Stimulated activated CD4-positive, alpha-beta T cell treated with anti-CD3 and anti-CD28 coated beads, Interleukin-2, amount 100 ng/mL, for 4 hours (primary cell): ENCODE results near the gene CDK2AP2.
"Not testable (repeated sequence)": the region's sequence is repeated elsewhere in the genome, so short reads cannot be mapped to it uniquely, and the experiment has no call there.

Experiments
- DNase-seq: peaks from one replicate; pipeline ENCODE4 v3.0.0-alpha.2; 2020; ENCODE audit warnings: low read depth

CDK2AP2 gene, protein sequence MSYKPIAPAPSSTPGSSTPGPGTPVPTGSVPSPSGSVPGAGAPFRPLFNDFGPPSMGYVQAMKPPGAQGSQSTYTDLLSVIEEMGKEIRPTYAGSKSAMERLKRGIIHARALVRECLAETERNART

DNA sequence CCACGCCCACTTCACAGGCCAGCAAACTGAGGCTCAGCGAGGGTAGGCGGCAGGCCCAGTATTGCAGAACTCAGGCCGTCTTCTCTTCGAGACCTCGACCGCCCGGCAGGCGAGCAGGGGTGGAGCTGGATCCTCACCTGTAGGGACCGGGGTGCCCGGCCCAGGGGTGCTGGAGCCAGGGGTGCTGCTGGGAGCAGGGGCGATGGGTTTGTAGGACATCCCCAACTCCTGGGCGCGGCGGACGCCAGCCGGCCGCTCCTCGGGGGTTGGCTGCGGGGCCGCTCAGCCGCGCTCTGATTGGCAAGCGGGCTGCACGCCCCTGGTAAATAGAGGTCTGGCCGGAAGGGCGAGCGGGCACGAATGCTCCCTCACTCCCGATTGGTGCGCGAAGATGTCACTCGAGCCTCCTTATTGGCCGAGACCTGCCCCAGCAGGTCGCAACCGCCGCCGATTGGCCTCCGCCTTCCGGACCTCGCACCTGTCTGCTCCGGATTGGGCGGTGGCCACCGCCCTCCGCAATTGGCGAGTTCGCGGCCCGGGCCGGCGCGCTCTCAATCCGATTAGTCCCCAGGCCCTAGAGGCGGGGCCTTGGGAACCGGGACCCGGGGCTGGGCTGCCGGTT lies at the start of gene CDK2AP2:
CDK2AP2 (minus strand) TSS at position 299 of the 622 bp plus-strand sequence; CDS start at position 219, 80 bp downstream.
- peak; percentile 95 for DNase-seq

DNA sequence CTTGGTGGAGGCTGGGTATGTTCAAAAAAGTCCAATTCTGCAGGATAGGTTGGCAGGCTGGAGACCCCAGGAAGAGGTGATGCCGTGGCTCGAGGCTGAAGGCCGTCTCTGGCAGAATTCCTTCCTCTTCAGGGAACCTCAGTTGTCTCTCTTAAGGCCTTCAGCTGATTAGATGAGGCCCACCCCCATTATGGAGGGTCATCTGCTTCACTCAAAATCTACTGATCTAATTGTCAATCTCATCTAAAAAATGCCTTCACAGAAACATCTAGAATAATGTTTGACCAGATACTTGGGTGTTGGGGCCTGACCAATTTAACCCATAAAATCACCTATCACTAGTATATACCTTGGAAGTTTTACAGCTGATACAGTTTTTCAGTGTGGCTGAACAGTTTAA lies 48.3 kb upstream of the CDK2AP2 start:
- DNase-seq = no peak

DNA sequence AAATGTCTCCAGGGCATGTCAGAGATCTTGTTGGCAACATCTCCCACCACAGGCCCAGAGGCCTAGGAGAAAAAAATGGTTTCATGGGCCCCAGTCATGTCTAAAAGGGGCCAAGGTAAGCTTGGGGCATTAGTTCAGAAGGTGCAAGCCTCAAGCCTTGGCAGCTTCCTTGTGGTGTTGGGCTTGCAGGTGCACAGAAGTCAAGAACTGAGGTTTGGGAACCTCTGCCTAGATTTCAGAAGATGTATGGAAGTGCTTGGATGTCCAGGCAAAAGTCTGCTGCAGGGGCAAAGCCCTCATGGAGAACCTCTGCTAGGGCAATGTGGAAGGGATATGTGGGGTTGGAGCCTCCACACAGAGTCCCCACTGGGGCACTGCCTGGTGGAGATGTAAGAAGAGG lies 43.7 kb upstream of the CDK2AP2 start:
- not testable (repeated sequence) for DNase-seq

DNA sequence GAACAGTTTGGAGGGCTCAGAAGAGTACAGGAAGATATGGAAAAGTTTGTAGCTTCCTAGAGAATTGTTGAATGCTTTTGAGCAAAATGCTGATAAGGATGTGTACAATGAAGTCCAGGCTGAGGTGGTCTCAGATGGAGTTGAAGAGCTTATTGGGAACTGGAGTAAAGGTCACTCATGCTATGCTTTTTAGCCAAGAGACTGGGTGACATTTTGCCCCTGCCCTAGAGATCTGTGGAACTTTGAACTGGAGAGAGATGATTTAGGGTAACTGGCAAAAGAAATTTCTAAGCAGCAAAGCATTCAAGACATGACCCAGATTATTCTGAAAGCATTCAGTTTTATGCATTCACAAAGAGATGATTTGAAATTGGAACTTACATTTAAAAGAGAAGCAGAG lies 43.2 kb upstream of the CDK2AP2 start:
- DNase-seq = no peak

DNA sequence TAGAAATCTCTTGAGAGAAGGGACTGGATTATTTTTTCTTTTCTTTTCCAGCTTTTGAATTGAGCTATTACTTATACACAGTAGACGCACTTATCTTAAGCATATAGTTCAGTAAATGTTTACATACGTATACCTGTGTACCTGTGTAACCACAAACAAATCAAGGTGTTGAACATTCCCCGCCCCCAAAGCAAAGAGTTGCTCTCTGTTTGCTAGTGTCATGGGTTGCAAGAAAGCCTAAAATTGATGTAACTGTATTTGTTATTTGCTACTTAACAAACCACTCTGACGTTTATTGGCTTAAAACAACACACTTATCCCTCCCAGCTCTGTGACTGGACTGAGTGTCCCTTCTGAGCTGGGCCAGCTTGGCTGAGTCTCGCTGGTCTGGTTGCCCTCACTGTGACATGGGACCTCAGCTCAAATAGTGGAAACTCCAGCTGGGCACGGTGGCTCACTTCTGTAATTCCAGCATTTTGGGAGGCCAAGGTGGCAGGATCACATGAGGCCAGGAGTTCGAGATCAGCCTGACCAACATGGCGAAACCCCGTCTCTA lies 40.7 kb upstream of the CDK2AP2 start:
- DNase-seq = no peak

DNA sequence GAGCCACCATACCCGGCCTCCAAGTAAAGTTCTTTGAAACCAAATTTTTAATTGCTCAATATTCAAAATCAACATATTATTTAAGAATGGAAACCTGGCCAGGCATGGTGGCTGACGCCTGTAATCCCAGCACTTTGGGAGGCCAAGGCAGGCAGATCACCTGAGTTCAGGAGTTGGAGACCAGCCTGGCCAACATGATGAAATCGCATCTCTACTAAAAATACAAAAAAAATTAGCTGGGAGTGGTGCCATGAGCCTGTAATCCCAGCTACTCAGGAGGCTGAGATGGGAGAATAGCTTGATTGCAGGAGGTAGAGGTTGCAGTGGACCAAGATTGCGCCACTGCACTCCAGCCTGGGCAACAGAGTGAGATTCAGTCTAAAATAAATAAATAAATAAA lies 40.1 kb upstream of the CDK2AP2 start:
- not testable (repeated sequence) for DNase-seq

DNA sequence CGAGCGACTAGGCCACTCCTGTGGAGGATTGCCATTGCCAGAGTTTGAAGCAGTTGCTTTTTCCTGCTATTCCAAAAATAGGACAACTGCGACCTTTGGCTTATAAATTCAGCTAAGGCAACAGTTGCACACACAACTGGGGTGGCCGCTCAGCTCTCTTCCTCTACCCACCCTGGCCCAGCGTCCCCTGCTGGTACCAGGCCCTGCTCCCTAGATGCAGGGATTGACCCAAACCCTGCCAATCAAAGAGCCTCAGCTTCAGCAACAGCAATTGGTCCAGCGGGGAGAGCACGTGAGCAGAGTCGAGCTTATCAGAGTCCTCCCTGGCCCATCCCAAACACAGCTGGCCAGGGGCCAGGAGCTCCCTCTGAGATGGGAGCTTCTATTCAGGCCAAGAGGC lies 37.3 kb upstream of the CDK2AP2 start:
- DNase-seq = no peak

DNA sequence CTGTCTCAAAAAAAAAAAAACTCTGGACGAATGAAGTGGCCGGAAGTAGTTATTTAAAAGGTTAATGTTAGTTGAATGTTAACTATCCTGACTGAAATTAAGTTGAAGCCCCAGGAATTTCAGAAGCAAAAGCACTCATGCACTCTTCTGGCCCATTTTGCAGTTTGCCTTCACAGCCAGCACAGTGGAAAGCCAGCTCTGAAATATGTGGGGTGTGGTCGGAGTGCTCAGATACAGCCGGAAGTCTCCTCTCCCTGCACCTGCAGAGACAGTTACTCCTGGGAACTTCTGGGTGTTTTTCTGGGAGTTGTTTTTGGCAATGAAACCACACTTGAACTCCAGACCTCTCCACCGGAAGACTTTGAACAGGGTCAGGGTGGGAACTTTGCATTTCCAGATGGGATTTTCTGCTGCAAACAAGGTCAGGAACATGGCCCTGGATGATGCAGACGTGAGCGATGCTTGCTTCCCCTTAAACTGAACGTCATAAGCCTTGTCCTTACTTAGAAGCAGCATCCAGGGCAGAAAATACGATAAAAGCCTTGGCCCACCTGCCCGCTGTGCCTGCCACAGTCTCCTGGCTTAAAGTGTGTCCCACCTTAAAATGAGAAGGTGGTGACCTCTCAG lies 36.8 kb upstream of the CDK2AP2 start:
- DNase-seq = no peak

DNA sequence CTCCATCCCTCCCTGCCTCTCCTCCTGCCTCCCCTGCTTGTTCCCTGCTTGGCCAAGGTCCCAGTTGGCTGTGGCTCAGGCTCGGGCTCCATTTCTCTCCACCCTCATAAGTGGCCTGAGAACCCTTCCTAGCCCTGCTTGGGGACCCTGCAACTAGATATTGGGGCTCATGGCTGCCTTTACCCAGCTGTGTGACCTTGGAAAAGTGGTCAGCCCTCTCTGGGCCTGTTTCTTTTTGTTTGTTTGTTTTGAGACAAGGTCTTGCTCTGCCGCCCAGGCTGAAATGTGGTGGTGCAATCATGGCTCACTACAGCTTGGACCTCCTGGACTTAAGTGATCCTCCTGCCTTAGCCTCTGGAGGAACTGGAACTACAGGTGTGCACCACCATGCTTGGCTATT lies 35.6 kb upstream of the CDK2AP2 start:
- DNase-seq = no peak

DNA sequence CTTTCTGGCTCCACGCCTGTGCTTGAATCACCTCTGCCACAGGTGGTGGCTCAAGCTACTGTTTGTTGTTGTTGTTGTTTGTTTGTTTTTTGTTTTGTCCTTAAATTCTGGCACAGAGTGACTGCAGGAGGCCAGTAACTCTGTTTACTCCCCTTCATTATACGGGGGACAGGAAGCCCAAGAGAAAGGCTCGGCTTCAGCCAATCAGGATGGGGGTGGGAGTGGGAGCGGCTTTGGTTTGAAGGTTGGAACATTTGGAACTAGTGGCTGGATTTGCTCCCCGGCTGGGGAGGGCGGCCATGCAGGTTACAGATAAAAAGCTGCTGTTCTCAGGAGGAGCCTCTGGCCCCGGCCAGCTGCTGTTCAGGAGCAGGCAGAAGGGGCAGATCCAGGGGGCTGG lies 35.0 kb upstream of the CDK2AP2 start:
- no peak for DNase-seq

DNA sequence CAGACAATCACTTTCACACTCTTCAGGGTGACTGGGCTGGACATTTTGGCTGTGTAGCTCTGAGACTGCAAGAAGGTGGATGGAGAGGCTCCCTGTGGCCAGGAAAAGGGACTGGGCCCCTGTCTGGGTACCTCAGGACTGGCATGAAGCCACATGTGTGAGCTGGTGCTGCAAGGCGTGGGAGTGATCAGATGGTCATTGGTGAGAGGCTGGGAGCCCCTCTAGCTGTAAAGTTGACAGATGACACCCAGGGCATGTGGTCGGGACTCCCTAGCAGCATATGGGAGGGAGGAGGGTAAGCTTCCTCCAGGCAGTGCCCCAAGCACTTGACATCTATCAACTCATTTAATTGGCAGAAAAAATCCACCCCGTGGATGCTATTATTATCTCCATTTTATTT lies 34.2 kb upstream of the CDK2AP2 start:
- DNase-seq = no peak

DNA sequence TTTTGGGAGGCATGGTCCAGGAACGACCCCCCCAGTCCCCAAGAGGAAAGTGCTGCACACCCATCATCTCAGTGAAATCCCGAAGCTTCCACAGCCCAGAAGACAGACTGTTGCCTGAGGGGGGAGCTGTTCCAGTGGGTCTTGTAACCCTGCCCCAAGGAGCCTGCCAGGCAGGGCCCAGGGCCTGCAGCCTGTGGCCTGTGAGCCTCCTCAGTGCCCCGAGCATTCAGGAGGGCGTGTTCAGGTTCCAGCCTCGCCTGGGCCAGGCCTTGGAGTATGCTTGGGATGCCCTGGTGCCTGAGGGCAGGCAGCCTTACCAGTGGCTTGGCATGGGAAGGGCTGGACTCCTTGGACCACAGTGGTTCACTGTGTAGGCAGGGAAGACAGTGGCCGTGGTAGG lies 33.2 kb upstream of the CDK2AP2 start:
- no peak for DNase-seq

DNA sequence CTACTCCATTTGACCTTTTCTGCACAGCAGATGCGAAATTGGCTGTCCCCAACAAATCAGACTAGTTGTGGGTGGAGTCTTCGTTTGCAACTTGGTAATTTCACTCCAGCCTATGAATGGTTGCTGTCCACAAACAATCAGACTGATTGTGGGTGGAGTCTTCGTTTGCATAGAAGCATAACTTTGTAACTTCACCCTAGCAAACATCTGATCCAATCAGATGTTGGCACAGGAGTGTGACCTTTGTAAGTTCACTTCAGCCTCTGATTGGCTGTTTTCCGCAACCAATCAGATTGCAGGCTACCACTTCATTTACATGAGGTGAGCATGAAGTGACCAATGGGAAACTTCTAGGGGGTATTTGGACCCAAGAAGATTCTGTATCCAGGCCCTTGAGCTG lies 31.6 kb upstream of the CDK2AP2 start:
- DNase-seq = no peak

DNA sequence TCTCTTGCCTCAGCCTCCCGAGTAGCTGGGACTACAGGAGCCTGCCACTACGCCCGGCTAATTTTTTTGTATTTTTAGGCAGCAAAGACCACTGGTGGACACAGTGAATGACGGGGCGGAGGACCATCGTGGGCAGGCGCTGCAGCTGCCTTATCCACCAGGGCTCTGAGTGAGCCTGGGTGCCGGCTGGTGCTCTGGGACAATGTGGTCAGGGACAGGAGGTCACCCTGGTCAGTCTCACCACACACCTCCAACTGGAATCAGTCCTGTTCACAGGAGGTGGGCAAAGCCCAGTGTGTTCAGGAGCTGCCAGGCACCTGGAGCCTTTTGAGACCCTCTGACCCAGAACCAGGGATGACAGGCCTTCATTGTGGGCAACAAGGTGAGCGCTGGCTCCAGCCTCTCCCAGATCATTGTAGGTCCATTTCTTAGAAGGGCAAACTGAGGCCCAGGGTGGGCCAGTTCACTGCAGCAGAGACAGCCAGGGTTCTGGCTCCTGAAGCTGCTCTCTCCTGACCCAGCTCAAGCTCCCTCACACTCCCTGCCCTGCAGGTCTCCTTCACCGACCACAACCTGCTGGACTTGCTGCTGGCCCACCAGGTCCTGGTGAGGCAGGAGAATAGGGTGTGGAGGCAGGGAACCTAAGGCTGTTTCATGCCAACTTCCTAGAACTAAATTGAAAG lies 31.0 kb upstream of the CDK2AP2 start:
- DNase-seq = no peak

DNA sequence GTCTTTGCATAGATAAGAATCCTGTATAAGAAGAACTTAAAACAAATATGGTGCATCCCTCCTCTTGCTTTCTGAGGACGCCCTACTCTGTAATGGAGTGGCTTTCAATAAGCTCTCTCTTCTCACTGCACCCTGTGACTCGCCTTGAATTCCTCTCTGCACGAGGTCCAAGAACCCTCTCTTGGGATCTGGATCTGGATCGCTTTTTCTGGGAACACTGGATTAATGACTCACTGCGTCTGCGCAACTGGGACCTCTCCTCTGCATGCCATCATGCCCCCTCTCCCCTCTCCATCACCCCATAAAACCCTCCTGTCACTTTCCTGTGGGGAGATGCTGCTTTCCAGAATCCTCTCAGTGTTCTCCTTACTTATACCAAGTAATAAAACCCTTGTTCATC lies 30.3 kb upstream of the CDK2AP2 start:
- DNase-seq = no peak

DNA sequence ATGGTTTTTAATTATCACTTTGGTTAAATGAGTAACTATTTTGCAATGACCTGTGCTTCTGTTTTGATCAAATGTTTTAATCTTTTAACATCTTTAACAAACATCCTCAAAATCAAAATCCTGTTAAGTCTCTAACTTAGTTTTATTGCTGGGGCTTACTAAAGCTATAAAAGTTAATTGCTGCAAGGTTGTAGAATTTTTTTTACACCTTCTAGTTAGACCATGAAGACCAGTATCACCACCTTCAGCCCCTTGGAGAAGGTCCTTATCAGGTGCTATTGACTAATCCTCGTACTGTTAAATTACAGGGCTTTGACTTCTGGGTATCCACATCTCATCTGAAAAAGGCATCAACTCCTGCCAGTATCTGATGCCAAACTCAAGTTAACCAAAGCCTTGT lies 27.6 kb upstream of the CDK2AP2 start:
- no peak for DNase-seq

DNA sequence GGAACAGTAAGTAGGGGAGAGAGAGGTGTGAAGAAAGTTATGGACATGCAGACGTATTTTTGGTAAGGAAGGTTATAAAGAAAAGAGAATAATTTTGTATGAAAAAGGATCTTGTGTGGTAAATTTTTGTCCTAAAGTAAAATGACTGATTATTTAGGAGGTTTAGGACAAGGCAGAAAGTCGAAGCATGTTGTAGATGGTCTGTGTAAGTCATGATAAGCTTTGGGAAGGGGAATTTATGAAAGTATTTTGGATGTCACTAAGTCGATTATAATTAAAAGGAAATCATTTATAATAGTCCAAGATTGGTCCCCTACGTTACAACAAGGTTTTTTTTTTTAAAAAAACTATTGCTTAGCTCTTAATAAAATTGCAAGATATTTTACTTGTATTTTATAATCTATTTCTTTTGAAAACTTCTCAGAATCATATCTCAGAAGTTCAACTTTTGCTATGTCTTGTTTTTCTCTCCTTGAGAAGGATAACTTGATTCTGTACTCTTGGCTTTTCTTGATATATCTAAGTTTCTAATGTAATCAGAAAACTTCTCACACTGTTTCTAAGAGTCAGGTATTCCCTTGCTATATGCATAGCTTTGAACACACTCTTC lies 26.2 kb upstream of the CDK2AP2 start:
- no peak for DNase-seq

DNA sequence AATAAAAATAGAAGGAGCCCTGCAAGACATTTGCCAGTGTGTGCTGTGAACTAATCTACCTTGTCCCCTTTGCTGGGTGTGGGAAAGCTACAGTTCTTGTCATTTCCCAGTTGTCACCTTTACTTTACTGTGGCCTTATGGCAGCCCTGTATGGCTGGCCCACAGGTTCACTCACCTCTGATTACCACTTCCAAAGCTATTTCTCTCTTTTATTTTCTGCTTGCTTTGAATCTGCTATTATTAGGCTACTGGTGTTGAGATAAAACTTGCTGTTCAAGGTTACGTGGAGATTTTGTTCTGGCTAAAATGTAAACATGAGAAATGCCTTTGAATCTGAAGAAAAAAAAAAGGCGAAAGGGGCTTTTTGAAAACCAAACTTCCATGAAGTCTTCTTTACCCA lies 24.9 kb upstream of the CDK2AP2 start:
- DNase-seq = no peak

DNA sequence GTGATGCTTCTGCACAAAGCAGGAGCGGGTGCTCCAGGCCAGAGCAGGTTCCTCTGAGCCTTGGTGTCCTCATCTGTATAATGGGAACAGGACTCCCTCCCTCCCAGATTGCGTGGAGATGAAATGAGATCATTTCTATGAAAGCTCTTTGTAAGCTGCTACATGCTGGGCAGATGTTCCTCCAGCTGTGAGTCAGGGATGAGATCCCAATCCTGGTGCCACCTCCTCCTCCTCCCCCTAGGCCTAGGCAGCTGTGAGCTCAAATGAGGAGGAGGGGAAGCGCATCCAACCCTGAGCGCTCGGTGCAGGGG lies 22.3 kb upstream of the CDK2AP2 start:
- DNase-seq = no peak

DNA sequence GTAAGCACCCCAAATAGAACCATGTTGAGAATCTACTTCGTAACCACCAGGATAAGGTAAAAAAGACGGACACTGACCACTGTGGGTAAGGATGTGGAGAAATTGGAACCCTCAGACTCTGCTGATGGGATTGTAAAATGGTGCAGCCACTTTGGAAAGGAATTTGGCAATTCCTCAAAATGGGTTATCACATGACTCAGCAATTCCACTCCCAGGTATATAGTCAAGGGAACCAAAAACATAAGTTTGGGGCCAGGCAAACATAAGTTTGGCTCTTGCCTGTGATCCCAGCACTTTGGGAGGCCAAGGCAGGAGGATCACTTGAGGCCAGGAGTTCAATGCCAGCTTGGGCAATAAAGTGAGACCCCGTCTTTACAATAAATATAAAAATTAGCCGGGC lies 20.4 kb upstream of the CDK2AP2 start:
- no peak for DNase-seq

DNA sequence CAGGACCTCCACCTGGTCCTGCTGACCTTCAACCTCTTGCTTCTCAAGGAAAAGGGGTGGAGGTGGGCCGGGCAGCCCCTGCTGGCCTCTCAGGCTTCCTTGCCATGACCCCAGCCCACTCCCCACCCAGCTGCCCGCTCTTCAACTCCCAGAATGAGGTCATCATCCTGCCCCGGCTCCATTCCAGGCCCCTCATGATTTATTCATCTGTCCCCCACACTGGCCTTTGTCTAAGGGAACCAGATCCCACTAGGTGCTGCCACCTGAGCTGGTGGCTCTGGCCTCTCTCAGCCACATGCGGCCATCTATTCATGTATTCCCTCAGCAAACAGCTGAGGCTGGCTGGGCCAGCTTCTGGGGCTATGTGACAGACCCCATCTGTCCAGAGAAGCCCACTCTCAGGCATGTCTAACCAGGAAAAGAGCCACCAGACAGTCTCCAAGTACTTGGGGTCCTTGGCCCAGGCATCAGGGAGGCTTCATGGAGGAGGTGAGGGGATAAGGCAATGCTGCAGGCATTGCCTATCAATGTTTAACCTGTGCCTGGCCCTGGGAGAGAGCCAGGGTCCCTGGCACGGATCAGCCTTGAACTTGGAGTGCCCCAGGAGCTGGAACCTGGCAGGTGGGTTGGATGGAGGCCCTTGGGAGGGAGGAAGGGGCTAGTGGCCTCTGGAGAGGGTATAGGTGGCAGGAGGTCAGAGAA lies 17.5 kb upstream of the CDK2AP2 start:
- no peak for DNase-seq

DNA sequence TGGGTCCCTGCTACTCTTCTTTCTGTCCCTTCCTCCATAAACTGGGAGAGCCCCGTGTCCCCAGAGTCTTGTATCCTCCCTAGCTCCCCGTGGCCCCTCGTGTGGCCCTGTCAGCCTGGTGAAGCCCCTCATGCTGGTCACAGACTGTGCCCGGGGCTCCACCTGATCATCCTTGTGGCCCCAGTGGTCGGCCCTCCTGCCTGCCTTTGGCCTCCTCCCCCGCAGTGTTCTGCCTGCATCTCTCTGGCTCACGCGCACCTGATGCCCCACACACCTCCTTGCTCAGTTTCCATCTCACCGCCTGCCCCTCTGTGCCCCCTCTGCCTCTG lies 16.5 kb upstream of the CDK2AP2 start:
- DNase-seq = no peak
